NB4 (cell line): ENCODE results near the gene PDE4B.

ENCODE experiments used
- DNase-seq: peaks from one replicate; pipeline ENCODE4 v3.0.0; 2010; ENCODE audit warnings: low read depth
- H3K4me3 ChIP-seq: one replicate; pipeline ENCODE4 v1.5.1; 2011; ENCODE audit warnings: mild to moderate bottlenecking, low read depth, low read length, moderate library complexity
- MYC ChIP-seq: IDR thresholded peaks from 2 replicates; pipeline ENCODE4 v1.6.1; 2011; ENCODE audit warnings: low read depth, low read length
- POLR2A ChIP-seq: IDR thresholded peaks from 2 replicates; pipeline ENCODE4 v1.6.1; 2011; ENCODE audit warnings: mild to moderate bottlenecking; ENCODE audit not compliant: insufficient read length; ENCODE audit errors: extremely low read depth
- TF ChIP-seq, protein P1 (sequence below): IDR thresholded peaks from 2 replicates; pipeline ENCODE4 v1.6.1; 2011; ENCODE audit warnings: low read depth, low read length
- TF ChIP-seq, protein P2 (sequence below): IDR thresholded peaks from one replicate; pipeline ENCODE4 v1.5.1; 2012; ENCODE audit warnings: low read depth, low read length

Gene PDE4B

DNA sequence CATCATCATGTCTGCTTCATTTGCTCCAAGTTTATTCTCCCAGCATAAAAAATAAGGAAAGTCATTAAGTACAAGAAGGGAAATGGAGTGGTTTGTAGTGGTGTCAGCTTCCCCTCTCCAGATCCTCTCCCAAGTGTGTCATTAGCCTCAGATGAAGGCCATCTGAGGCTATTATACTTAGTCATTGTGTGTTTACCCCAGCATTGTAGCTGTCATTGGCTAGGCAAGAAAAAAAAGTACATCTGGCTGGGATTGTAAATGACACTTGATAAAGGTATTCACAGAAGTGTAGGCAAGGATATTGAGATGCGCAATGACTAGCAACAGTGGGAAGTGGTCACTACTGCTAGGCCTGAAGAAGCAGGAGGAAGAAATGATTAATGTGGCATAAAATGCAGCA lies 424.3 kb downstream of the PDE4B start:
- DNase-seq: no peak
- TF ChIP-seq MYC (no peak), POLR2A (no peak)
- TF ChIP-seq, protein P1, sequence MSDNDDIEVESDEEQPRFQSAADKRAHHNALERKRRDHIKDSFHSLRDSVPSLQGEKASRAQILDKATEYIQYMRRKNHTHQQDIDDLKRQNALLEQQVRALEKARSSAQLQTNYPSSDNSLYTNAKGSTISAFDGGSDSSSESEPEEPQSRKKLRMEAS: no peak
- TF ChIP-seq, protein P2, sequence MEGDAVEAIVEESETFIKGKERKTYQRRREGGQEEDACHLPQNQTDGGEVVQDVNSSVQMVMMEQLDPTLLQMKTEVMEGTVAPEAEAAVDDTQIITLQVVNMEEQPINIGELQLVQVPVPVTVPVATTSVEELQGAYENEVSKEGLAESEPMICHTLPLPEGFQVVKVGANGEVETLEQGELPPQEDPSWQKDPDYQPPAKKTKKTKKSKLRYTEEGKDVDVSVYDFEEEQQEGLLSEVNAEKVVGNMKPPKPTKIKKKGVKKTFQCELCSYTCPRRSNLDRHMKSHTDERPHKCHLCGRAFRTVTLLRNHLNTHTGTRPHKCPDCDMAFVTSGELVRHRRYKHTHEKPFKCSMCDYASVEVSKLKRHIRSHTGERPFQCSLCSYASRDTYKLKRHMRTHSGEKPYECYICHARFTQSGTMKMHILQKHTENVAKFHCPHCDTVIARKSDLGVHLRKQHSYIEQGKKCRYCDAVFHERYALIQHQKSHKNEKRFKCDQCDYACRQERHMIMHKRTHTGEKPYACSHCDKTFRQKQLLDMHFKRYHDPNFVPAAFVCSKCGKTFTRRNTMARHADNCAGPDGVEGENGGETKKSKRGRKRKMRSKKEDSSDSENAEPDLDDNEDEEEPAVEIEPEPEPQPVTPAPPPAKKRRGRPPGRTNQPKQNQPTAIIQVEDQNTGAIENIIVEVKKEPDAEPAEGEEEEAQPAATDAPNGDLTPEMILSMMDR: no peak
- no peak overlapping the region for H3K4me3 ChIP-seq

DNA sequence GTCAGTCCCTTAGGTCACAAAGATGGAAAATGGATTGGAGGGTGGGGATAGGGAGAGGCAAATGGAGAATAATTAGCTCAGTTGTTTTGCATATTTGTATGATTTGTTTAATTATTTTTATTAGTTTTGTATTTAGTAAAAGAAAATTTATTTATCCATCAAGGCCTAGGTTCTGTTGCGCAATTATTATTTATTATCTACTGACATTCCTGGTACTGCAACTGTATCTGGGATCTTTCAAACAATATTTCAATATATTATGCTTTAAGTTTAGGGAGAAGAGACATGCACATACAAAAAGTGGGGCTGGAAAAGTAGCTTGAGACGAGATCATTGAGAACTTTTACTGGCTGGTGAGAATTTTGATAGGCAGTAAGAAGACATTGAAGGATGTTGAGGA lies 424.9 kb downstream of the PDE4B start:
- H3K4me3 ChIP-seq: no peak overlapping the region
- DNase-seq: no peak
- TF ChIP-seq, protein P1: no peak
- TF ChIP-seq MYC: no peak
- TF ChIP-seq, protein P2: no peak
- no peak for TF ChIP-seq POLR2A

DNA sequence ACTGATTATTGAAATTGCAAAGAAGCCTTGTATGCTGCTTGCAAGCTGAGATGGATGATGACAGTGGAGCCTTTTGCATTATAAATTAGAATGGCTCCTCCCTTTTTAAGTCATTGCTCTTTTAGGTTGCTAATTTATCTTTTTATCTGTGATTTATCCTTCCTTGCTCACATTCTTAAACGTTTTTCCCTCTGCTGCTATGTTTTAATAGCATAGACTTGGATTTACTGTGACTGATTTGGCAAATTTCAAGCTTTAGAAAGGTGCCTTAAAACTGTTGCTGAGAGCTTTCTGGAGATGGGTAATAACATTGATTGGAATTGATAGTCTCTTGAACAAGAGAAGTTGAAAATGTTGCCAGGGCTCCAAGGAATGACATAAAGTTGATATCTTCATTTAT lies 427.8 kb downstream of the PDE4B start:
- TF ChIP-seq MYC (no peak), POLR2A (no peak)
- TF ChIP-seq, protein P1: no peak
- TF ChIP-seq, protein P2: no peak
- no peak for DNase-seq
- no peak overlapping the region for H3K4me3 ChIP-seq

DNA sequence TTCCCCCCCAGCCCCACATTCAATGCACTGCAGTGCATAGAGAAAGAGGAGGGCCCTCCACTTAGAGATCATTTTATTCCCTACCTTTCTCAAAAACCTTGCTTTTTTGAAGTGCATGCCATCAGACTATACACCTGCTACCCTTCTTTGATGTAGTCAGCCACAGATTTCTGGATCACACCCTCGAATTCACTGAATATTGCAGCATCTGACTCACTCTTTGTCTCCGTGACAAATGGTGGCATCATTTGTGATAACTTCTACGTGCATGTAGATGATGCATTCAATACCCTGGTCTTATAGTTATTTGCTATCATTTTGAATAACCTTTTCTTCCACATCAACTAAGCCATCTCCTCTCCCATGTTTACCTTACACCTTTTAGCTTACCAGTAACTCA lies 431.0 kb downstream of the PDE4B start:
- TF ChIP-seq, protein P2: no peak
- TF ChIP-seq POLR2A: no peak
- no peak for TF ChIP-seq MYC
- TF ChIP-seq, protein P1: no peak
- DNase-seq: no peak
- H3K4me3 ChIP-seq: no peak overlapping the region

DNA sequence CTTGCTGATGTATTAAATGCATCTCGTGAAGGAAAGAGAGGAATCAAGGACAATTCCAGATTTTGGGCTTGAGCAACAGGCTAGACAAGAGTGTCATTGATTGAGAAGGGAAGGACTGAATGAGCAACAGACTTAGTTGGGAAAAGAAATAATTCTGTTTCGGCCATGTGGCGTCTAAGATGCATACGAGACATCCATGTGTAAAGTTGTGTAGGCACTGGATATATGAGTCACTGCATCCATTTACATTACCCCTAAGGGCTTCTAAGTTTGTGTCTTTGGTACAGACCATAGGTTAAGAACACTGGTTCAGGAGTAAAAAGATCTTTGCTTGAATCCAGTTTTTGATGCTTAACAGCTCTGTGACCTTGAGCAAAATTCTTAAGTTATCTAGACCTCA lies 434.3 kb downstream of the PDE4B start:
- TF ChIP-seq POLR2A (no peak), MYC (no peak)
- TF ChIP-seq, protein P2: no peak
- TF ChIP-seq, protein P1: no peak
- DNase-seq: no peak
- H3K4me3 ChIP-seq: no peak overlapping the region

DNA sequence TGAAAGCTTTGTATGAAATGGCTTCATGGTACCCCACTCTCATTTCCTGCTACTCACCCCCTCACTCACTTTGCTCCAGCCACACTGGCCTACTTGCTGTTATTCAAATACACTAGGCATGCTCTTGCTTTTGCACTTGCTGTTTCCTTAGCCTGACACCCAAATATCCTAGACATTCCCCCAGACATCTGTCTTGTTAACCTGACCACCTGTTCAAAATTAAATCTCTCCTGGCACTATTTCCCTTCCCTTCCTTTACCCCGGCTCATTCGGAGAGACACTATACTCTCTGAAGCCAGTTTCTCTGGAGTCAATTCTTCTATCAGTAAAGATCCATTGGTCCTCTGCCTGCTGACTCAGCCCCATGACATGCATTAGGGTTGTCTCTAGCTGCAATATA lies 435.3 kb downstream of the PDE4B start:
- DNase-seq: no peak
- no peak for TF ChIP-seq MYC
- H3K4me3 ChIP-seq: no peak overlapping the region
